HepG2 (cell line): ENCODE results near the gene NRP1. TPM values are rescaled to one million over a fixed set of nuclear protein-coding genes. Genes with fewer than 3 reads are reported as not detected.

Source experiments
- AHDC1 ChIP-seq: sonication (generic); formaldehyde crosslinking; IDR thresholded peaks from 2 replicates; pipeline ENCODE4 v1.5.1; 2020; ENCODE audit warnings: mild to moderate bottlenecking, missing genetic modification reagents, borderline replicate concordance
- GATAD1 ChIP-seq: IDR thresholded peaks from 2 replicates; pipeline ENCODE4 v1.6.1; 2016; ENCODE audit warnings: missing genetic modification reagents, missing compliant biosample characterization
- HNF4G ChIP-seq, 2 experiments: sonication (generic) in 1 of 2; formaldehyde crosslinking in 1 of 2; IDR thresholded peaks; 2 replicates each; pipeline versions ENCODE4 v1.4.0 to v1.6.1; 2011 to 2020; ENCODE audit warnings: borderline replicate concordance in 2 of 2, low read depth in 2 of 2, mild to moderate bottlenecking in 2 of 2, low read length in 1 of 2, missing genetic modification reagents in 1 of 2, moderate library complexity in 1 of 2
- IRF2 ChIP-seq: IDR thresholded peaks from 2 replicates; pipeline ENCODE4 v1.6.1; 2018; ENCODE audit warnings: missing genetic modification reagents, missing compliant biosample characterization
- KDM4B ChIP-seq: sonication (generic); formaldehyde crosslinking; IDR thresholded peaks from 2 replicates; pipeline ENCODE4 v1.4.0; 2020; ENCODE audit warnings: missing genetic modification reagents
- LBX2 ChIP-seq: sonication (generic); formaldehyde crosslinking; IDR thresholded peaks from 2 replicates; pipeline ENCODE4 v1.5.0; 2020; ENCODE audit warnings: missing genetic modification reagents, mild to moderate bottlenecking, borderline replicate concordance
- SALL1 ChIP-seq: sonication (generic); formaldehyde crosslinking; IDR thresholded peaks from 2 replicates; pipeline ENCODE4 v1.8.0; 2022; ENCODE audit warnings: mild to moderate bottlenecking, missing genetic modification reagents
- SMC3 ChIP-seq: IDR thresholded peaks from 2 replicates; pipeline ENCODE4 v1.6.1; 2011; ENCODE audit warnings: low read length, improper control_type of control experiment
- STAT5B ChIP-seq: sonication (generic); formaldehyde crosslinking; IDR thresholded peaks from 2 replicates; pipeline ENCODE4 v1.4.0; 2020; ENCODE audit warnings: missing genetic modification reagents
- ZNF407 ChIP-seq: sonication (generic); formaldehyde crosslinking; IDR thresholded peaks from one replicate; pipeline ENCODE4 v1.5.1; 2020; ENCODE audit warnings: mild to moderate bottlenecking, missing genetic modification reagents; ENCODE audit errors: not compliant biosample characterization
- ZNF552 ChIP-seq: sonication (generic); formaldehyde crosslinking; IDR thresholded peaks from 2 replicates; pipeline ENCODE4 v1.9.0; 2022; ENCODE audit warnings: missing genetic modification reagents, mild to moderate bottlenecking, borderline replicate concordance
- ZNF614 ChIP-seq: IDR thresholded peaks from 2 replicates; pipeline ENCODE4 v1.6.1; 2018; ENCODE audit warnings: missing biosample characterization, missing genetic modification reagents, inconsistent platforms, borderline replicate concordance
- polyA plus RNA-seq, 8 experiments: library from polyadenylated mRNA; depleted of rRNA in 3 of 8; stranded (reverse) in 7 of 8; unstranded in 1 of 8; fragments of >200 nt; fragmentation: Illumina TruSeq in 4 of 8; extraction: Trizol in 4 of 8; gene quantifications; 2 replicates each; pipeline versions ENCODE4 v1.2.1 to v1.2.3, GENCODE V29; 2011 to 2016; ENCODE audit warnings: low read depth in 4 of 8, missing spikeins in 1 of 8, mixed read lengths in 1 of 8; ENCODE audit not compliant: insufficient read depth in 1 of 8
- total RNA-seq, 5 experiments: library from RNA; depleted of rRNA; stranded (reverse); fragments of >200 nt; fragmentation: Illumina TruSeq; extraction: Trizol; gene quantifications; 2 replicates each; pipeline ENCODE4 v1.2.3, GENCODE V29; 2016; ENCODE audit warnings: low read depth in 1 of 5

Gene NRP1
- total and polyA plus RNA-seq, 2 of the 13 experiments (the other 11 are each of a cell fraction or from before 2014, with no cell fraction given): 5.3 to 5.8 TPM

- TF ChIP-seq ZNF407 (CRISPR knock-in tag) (no peak), IRF2 (CRISPR knock-in tag) (peak; percentile 64; the same call in 1 of the 2 replicates), SMC3 (peak; percentile 88; the same call in 1 of the 2 replicates), GATAD1 (no peak), KDM4B (CRISPR knock-in tag) (0 out of 2 replicates have a peak, but pooled peaks have one; percentile 20), LBX2 (CRISPR knock-in tag) (no peak), ZNF614 (CRISPR knock-in tag) (0 out of 2 replicates have a peak, but pooled peaks have one; percentile 22), HNF4G (IDR thresholded peaks at IDR 0.05; ENCODE audit: borderline replicate concordance, low read depth, low read length) (no peak), HNF4G (CRISPR knock-in tag; IDR thresholded peaks at IDR 0.05; ENCODE audit: borderline replicate concordance, low read depth) (no peak), ZNF552 (CRISPR knock-in tag) (no peak), SALL1 (peak; percentile 52; the same call in 1 of the 2 replicates), AHDC1 (peak; percentile 45; the same call in 1 of the 2 replicates), STAT5B (no peak)
Observed at GRCh38 chr10:33330543-33331378, 3.7 kb downstream of the NRP1 start (continued).
